IMR-90 (cell line): ENCODE measurements around the gene ZNF385B. TPM values are rescaled to one million over a fixed set of nuclear protein-coding genes. Genes with fewer than 3 reads are reported as not detected.

Source experiments
- ATAC-seq: fragments of 200-7000 bp; cut with Tn5 transposase; 2 replicates; pipeline ENCODE4 v1.9.1; 2020; ENCODE audit warnings: low read depth, mild to moderate bottlenecking, moderate library complexity
- BruUV-seq: library from RNA; stranded (reverse); fragments of 400-500 nt; replicated peaks from 2 replicates; lab custom pipeline; 2021; lab: Mats Ljungman, UMichigan
- CTCF ChIA-PET: fragments of 300-600 bp; formaldehyde crosslinking; extraction: SDS; loops from one replicate; lab custom pipeline; 2021; ENCODE audit warnings: antibody characterized with exemption; lab: Yijun Ruan, JAX
- POLR2A ChIA-PET: fragments of 300-600 bp; sonication (Branson Sonifier 250); formaldehyde crosslinking; loops from one replicate; lab custom pipeline; 2022; ENCODE audit warnings: antibody characterized with exemption; ENCODE audit not compliant: unreplicated experiment; lab: Charles Lee
- DNase-seq: peaks from one replicate; pipeline ENCODE4 v3.0.0; 2013
- H2AFZ ChIP-seq: replicated peaks from 2 replicates; pipeline ENCODE3; 2013; ENCODE audit warnings: low read length, mild to moderate bottlenecking; ENCODE audit not compliant: poor library complexity
- H2AK5ac ChIP-seq: 2 replicates; pipeline ENCODE4 v1.6.1; 2013; ENCODE audit warnings: low read depth, low read length, inconsistent platforms
- H2AK9ac ChIP-seq: replicated peaks from 2 replicates; pipeline ENCODE3; 2013; ENCODE audit warnings: mild to moderate bottlenecking, low read depth, low read length, moderate library complexity; ENCODE audit not compliant: poor library complexity
- H2BK120ac ChIP-seq: 2 replicates; pipeline ENCODE4 v1.6.1; 2013; ENCODE audit warnings: low read depth, low read length, inconsistent platforms
- H2BK15ac ChIP-seq: 3 replicates; pipeline ENCODE4 v1.6.1; 2013; ENCODE audit warnings: low read depth, low read length, inconsistent platforms
- H2BK20ac ChIP-seq: 2 replicates; pipeline ENCODE4 v1.6.1; 2013; ENCODE audit warnings: low read depth, mild to moderate bottlenecking, inconsistent platforms, low read length, moderate library complexity
- H2BK5ac ChIP-seq: 2 replicates; pipeline ENCODE4 v1.6.1; 2013; ENCODE audit warnings: mild to moderate bottlenecking, low read depth, low read length, inconsistent platforms; ENCODE audit not compliant: poor library complexity, severe bottlenecking
- H3K14ac ChIP-seq: replicated peaks from 2 replicates; pipeline ENCODE4 v1.6.1; 2013; ENCODE audit warnings: low read depth, low read length, inconsistent platforms
- H3K18ac ChIP-seq: 2 replicates; pipeline ENCODE4 v1.6.1; 2013; ENCODE audit warnings: low read depth, low read length, control low read depth
- H3K23ac ChIP-seq: 2 replicates; pipeline ENCODE4 v1.6.1; 2013; ENCODE audit warnings: low read depth, low read length, inconsistent platforms
- H3K27ac ChIP-seq: 2 replicates; pipeline ENCODE4 v1.5.1; 2013; ENCODE audit warnings: mild to moderate bottlenecking, control low read depth, low read length; ENCODE audit not compliant: insufficient read depth
- H3K27me3 ChIP-seq: 2 replicates; pipeline ENCODE4 v1.6.1; 2013; ENCODE audit warnings: low read length; ENCODE audit not compliant: control insufficient read depth, insufficient read depth
- H3K36me3 ChIP-seq: 2 replicates; pipeline ENCODE4 v1.6.1; 2013; ENCODE audit warnings: low read length, mixed read lengths; ENCODE audit not compliant: control insufficient read depth, insufficient read depth
- H3K4ac ChIP-seq: 2 replicates; pipeline ENCODE4 v1.6.1; 2013; ENCODE audit warnings: low read depth, low read length, inconsistent platforms
- H3K4me1 ChIP-seq: 2 replicates; pipeline ENCODE4 v1.6.1; 2013; ENCODE audit warnings: low read length, mixed read lengths; ENCODE audit not compliant: control insufficient read depth, insufficient read depth
- H3K4me2 ChIP-seq: 2 replicates; pipeline ENCODE4 v1.6.1; 2013; ENCODE audit warnings: low read depth, mild to moderate bottlenecking, control low read depth, low read length, moderate library complexity
- H3K4me3 ChIP-seq: 2 replicates; pipeline ENCODE4 v1.5.1; 2013; ENCODE audit warnings: low read depth, mild to moderate bottlenecking, control low read depth, low read length, moderate library complexity; ENCODE audit not compliant: insufficient read depth
- H3K56ac ChIP-seq: 2 replicates; pipeline ENCODE4 v1.6.1; 2013; ENCODE audit warnings: low read length, inconsistent platforms; ENCODE audit not compliant: insufficient read depth; ENCODE audit errors: extremely low read depth
- H3K79me1 ChIP-seq, 2 experiments: 2 replicates each; pipeline ENCODE4 v1.6.1; 2013; ENCODE audit warnings: low read length in 2 of 2, inconsistent platforms in 1 of 2, low read depth in 1 of 2
- H3K9ac ChIP-seq: 2 replicates; pipeline ENCODE4 v1.6.1; 2013; ENCODE audit warnings: low read depth, low read length, control low read depth
- H3K9me1 ChIP-seq: 2 replicates; pipeline ENCODE4 v1.6.1; 2013; ENCODE audit warnings: low read length, inconsistent platforms; ENCODE audit not compliant: insufficient read depth
- H3K9me3 ChIP-seq: 2 replicates; pipeline ENCODE4 v1.6.1; 2013; ENCODE audit warnings: low read length; ENCODE audit not compliant: control insufficient read depth, insufficient read depth
- H4K20me1 ChIP-seq: 2 replicates; pipeline ENCODE4 v1.6.1; 2013; ENCODE audit warnings: low read length, inconsistent platforms; ENCODE audit not compliant: insufficient read depth
- H4K5ac ChIP-seq: 2 replicates; pipeline ENCODE4 v1.6.1; 2013; ENCODE audit warnings: mild to moderate bottlenecking, low read depth, low read length, control low read depth
- H4K8ac ChIP-seq, 2 experiments: 2 replicates each; pipeline ENCODE4 v1.6.1; 2013; ENCODE audit warnings: low read depth in 2 of 2, low read length in 2 of 2, control low read depth in 1 of 2, inconsistent platforms in 1 of 2
- H4K91ac ChIP-seq: 2 replicates; pipeline ENCODE4 v1.6.1; 2013; ENCODE audit warnings: low read depth, low read length, inconsistent platforms; ENCODE audit not compliant: insufficient read depth
- BHLHE40 ChIP-seq: fragments of 150-350 bp; IDR thresholded peaks from 2 replicates; pipeline ENCODE4 v1.6.1; 2016; ENCODE audit warnings: mild to moderate bottlenecking, low read depth, low read length
- CEBPB ChIP-seq: IDR thresholded peaks from 2 replicates; pipeline ENCODE4 v1.6.1; 2012; ENCODE audit warnings: low read depth, low read length, improper control_type of control experiment
- CHD1 ChIP-seq: IDR thresholded peaks from 2 replicates; pipeline ENCODE4 v1.6.1; 2012; ENCODE audit warnings: low read depth, low read length, improper control_type of control experiment
- CTCF ChIP-seq: conservative IDR thresholded peaks from 2 replicates; pipeline ENCODE4 v1.5.1; 2012; ENCODE audit warnings: mild to moderate bottlenecking, low read depth, low read length, improper control_type of control experiment
- ELK1 ChIP-seq: fragments of 150-350 bp; IDR thresholded peaks from 2 replicates; pipeline ENCODE4 v1.6.1; 2016; ENCODE audit warnings: low read depth, mild to moderate bottlenecking, low read length, moderate library complexity, borderline replicate concordance
- FOS ChIP-seq: fragments of 150-350 bp; IDR thresholded peaks from 2 replicates; pipeline ENCODE4 v1.6.1; 2016; ENCODE audit warnings: low read depth, low read length
- MAFK ChIP-seq: IDR thresholded peaks from 2 replicates; pipeline ENCODE4 v1.6.1; 2012; ENCODE audit warnings: low read depth, low read length, improper control_type of control experiment
- MAZ ChIP-seq: IDR thresholded peaks from 2 replicates; pipeline ENCODE4 v1.6.1; 2012; ENCODE audit warnings: low read depth, mild to moderate bottlenecking, low read length, improper control_type of control experiment, moderate library complexity, borderline replicate concordance
- MXI1 ChIP-seq: IDR thresholded peaks from 2 replicates; pipeline ENCODE4 v1.6.1; 2012; ENCODE audit warnings: low read depth, mild to moderate bottlenecking, low read length, moderate library complexity, borderline replicate concordance
- NFE2L2 ChIP-seq: fragments of 150-350 bp; IDR thresholded peaks from 2 replicates; pipeline ENCODE4 v1.6.1; 2016; ENCODE audit warnings: low read depth, mild to moderate bottlenecking, low read length
- POLR2A ChIP-seq: IDR thresholded peaks from 2 replicates; pipeline ENCODE4 v1.6.1; 2012; ENCODE audit warnings: mild to moderate bottlenecking, low read depth, low read length
- RAD21 ChIP-seq: IDR thresholded peaks from 2 replicates; pipeline ENCODE4 v1.6.1; 2012; ENCODE audit warnings: low read length, improper control_type of control experiment
- RCOR1 ChIP-seq: IDR thresholded peaks from 2 replicates; pipeline ENCODE4 v1.6.1; 2012; ENCODE audit warnings: mild to moderate bottlenecking, low read length, improper control_type of control experiment; ENCODE audit not compliant: insufficient replicate concordance
- RFX5 ChIP-seq: IDR thresholded peaks from 2 replicates; pipeline ENCODE4 v1.8.0; 2012; ENCODE audit warnings: low read depth, mild to moderate bottlenecking, low read length, moderate library complexity
- SMC3 ChIP-seq: fragments of 150-350 bp; IDR thresholded peaks from 2 replicates; pipeline ENCODE4 v1.6.1; 2016; ENCODE audit warnings: low read depth, mild to moderate bottlenecking, antibody characterized with exemption, low read length, moderate library complexity
- USF2 ChIP-seq: fragments of 150-350 bp; IDR thresholded peaks from 2 replicates; pipeline ENCODE4 v1.6.1; 2017; ENCODE audit warnings: mild to moderate bottlenecking, antibody characterized with exemption, low read length, low read depth
- WGBS, 2 experiments: methylation state at CpG; one replicate each; pipeline versions ENCODE4 v1.1.5 to v1.1.7; 2013; ENCODE audit warnings: missing lambda C conversion rate in 2 of 2; ENCODE audit not compliant: insufficient read length in 1 of 2; ENCODE audit errors: extremely low coverage in 2 of 2; 5-methylcytosine and 5-hydroxymethylcytosine counted together
- dilution Hi-C: fragments of 300-500 bp; cut with HindIII; formaldehyde crosslinking; loops from one replicate; pipeline ENCODE4 v1.14.3; 2018; ENCODE audit warnings: low sequenced_read_pairs; ENCODE audit not compliant: unreplicated experiment
- in situ Hi-C: fragments of 300-500 bp; cut with MboI; formaldehyde crosslinking; loops from 3 replicates; pipeline ENCODE4 v1.14.3; 2019; ENCODE audit warnings: low sequenced_read_pairs, inconsistent platforms, mixed read lengths
- intact Hi-C: fragments of 100-400 bp; cut with micrococcal nuclease; formaldehyde crosslinking; loops from 2 replicates; pipeline ENCODE4 v1.10.0; 2022
- polyA plus RNA-seq, 3 experiments: library from polyadenylated mRNA; depleted of rRNA; stranded (reverse); fragments of >200 nt; gene quantifications; 2 replicates each; pipeline ENCODE4 v1.2.3, GENCODE V29; 2012; ENCODE audit warnings: low replicate concordance in 1 of 3
- total RNA-seq: library from RNA; depleted of rRNA; stranded (reverse); fragments of >200 nt; gene quantifications from 2 replicates; pipeline ENCODE4 v1.2.3, GENCODE V29; 2012

The ZNF385B gene
- total and polyA plus RNA-seq, 2 of the 4 experiments (the other 2 are of a cell fraction) = not detected

- ChIA-PET CTCF (no interaction called here), POLR2A (no interaction called here)
- Histone ChIP-seq H3K9me1 (no peaks in the 10 kb centered on the region), H2BK20ac (no peak overlapping the region), H2BK120ac (no peak overlapping the region), H3K18ac (no peak overlapping the region), H4K20me1 (no peaks in the 10 kb centered on the region), H3K4ac (no peak overlapping the region), H3K4me1 (peaks cover 4% of the 10 kb centered on the region), H4K5ac (no peak overlapping the region), H2BK5ac (no peak overlapping the region), H3K9me3 (no peaks in the 10 kb centered on the region), H3K27ac (no peak overlapping the region), H3K27me3 (no peaks in the 10 kb centered on the region), H3K56ac (no peak overlapping the region), H3K14ac (no peak overlapping the region), H4K8ac (no peak overlapping the region), H3K23ac (no peak overlapping the region), H4K91ac (no peak overlapping the region), H3K9ac (no peak overlapping the region), H3K79me1 (no peaks in the 10 kb centered on the region), H2AK9ac (no peak overlapping the region), H2AFZ (no peak overlapping the region), H3K4me3 (no peak overlapping the region), H3K4me2 (no peak overlapping the region), H3K36me3 (no peaks in the 10 kb centered on the region), H2BK15ac (no peak overlapping the region; the same call in 2 of the 3 replicates), H2AK5ac (no peak overlapping the region)
- no CpG with 5 or more reads among the region's 2 CpGs for WGBS, 2 experiments
- in situ Hi-C loops = no loop called here
- intact Hi-C loops = no loop called here
- dilution Hi-C loops = no loop called here
- TF ChIP-seq RFX5 (no peak), CHD1 (no peak), FOS (no peak), USF2 (no peak), RCOR1 (no peak), BHLHE40 (no peak), MAZ (no peak), POLR2A (no peak), MAFK (no peak), CEBPB (no peak), SMC3 (no peak), CTCF (no peak), NFE2L2 (no peak), ELK1 (no peak), RAD21 (no peak), MXI1 (no peak)
- BruUV-seq = no TSS peak
- DNase-seq (no peak), ATAC-seq (no peak)
These were observed 288.9 kb downstream of the ZNF385B start for GRCh38 chr2:179572544-179572943.
